Breast epithelium (tissue), 3 donors: Measurements from ENCODE around the gene MRGPRD.

Source experiments
- POLR2A ChIP-seq: fragments of 450-650 bp; IDR thresholded peaks from one replicate; pipeline ENCODE4 v1.6.1; 2016; ENCODE audit warnings: antibody characterized with exemption, mild to moderate bottlenecking, moderate library complexity
- TF ChIP-seq, protein P1 (sequence below), 3 donors: fragments of 450-650 bp; IDR thresholded peaks; one replicate each; pipeline ENCODE4 v1.5.1; 2016 to 2017; ENCODE audit warnings: antibody characterized with exemption in 3 of 3, mild to moderate bottlenecking in 3 of 3, moderate library complexity in 3 of 3

DNA sequence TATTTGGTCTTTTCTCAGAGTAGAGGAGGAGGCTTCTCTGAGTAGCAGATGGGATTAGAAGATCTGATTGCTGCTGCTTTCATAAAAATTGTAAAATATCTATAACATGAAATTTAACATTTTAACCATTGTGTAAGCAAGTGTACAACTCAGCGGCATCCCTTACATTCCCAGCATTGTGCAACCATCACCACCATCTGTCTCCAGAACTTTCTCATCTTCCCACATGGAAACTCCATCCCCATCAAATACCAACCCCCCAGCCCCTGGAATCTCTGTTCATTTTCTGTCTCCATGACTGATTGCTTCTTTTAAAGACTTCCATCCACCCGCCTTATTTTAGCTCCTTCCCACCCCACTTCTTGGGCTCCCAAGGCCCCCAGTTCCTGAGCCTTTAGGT lies 32.3 kb downstream of the MRGPRD start:
- TF ChIP-seq, protein P1, sequence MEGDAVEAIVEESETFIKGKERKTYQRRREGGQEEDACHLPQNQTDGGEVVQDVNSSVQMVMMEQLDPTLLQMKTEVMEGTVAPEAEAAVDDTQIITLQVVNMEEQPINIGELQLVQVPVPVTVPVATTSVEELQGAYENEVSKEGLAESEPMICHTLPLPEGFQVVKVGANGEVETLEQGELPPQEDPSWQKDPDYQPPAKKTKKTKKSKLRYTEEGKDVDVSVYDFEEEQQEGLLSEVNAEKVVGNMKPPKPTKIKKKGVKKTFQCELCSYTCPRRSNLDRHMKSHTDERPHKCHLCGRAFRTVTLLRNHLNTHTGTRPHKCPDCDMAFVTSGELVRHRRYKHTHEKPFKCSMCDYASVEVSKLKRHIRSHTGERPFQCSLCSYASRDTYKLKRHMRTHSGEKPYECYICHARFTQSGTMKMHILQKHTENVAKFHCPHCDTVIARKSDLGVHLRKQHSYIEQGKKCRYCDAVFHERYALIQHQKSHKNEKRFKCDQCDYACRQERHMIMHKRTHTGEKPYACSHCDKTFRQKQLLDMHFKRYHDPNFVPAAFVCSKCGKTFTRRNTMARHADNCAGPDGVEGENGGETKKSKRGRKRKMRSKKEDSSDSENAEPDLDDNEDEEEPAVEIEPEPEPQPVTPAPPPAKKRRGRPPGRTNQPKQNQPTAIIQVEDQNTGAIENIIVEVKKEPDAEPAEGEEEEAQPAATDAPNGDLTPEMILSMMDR (IDR thresholded peaks at IDR 0.05) = no peak
- TF ChIP-seq POLR2A = no peak
